ENCODE measurements around the gene HUS1. TPM values are rescaled to one million over a fixed set of nuclear protein-coding genes. Genes with fewer than 3 reads are reported as not detected.

The HUS1 gene
- total and polyA plus RNA-seq, 8 donors: 22.8 to 38.7 (median 29.1) TPM

GRCh38 chr7:47937711-47938573 lies 41.5 kb downstream of the HUS1 start:
- intact Hi-C loops (cut with DNase I): no loop called here
- Histone ChIP-seq H3K36me3 (no peaks in the 10 kb centered on the region), H3K9me3 (no peaks in the 10 kb centered on the region), H3K4me1 (peaks cover 15 to 30% of the 10 kb centered on the region in 2 donors), H3K4me3 (no peak overlapping the region), H3K27me3 (no peaks in the 10 kb centered on the region), H3K27ac (no peak overlapping the region)
- TF ChIP-seq CTCF (IDR thresholded peaks at IDR 0.05): no peak
- ATAC-seq (no peak), DNase-seq (no peak)

GRCh38 chr7:47937065-47937687 lies 42.2 kb downstream of the HUS1 start:
- no peak for TF ChIP-seq CTCF (IDR thresholded peaks at IDR 0.05)
- intact Hi-C loops (cut with DNase I): no loop called here
- Histone ChIP-seq H3K4me1 (peaks cover 15 to 24% of the 10 kb centered on the region in 2 donors), H3K36me3 (no peaks in the 10 kb centered on the region), H3K27me3 (no peaks in the 10 kb centered on the region), H3K4me3 (no peak overlapping the region), H3K27ac (no peak overlapping the region), H3K9me3 (no peaks in the 10 kb centered on the region)
- DNase-seq: no peak
- no peak for ATAC-seq

GRCh38 chr7:47936323-47936722 lies 43.1 kb downstream of the HUS1 start:
- intact Hi-C loops (cut with DNase I): no loop called here
- TF ChIP-seq CTCF (IDR thresholded peaks at IDR 0.05): no peak
- DNase-seq: no peak
- Histone ChIP-seq H3K27me3 (no peaks in the 10 kb centered on the region), H3K36me3 (no peaks in the 10 kb centered on the region), H3K4me3 (no peak overlapping the region), H3K4me1 (peaks cover 7 to 16% of the 10 kb centered on the region in 2 donors), H3K27ac (no peak overlapping the region), H3K9me3 (no peaks in the 10 kb centered on the region)
- ATAC-seq: no peak

GRCh38 chr7:47935336-47935735 lies 44.1 kb downstream of the HUS1 start:
- Histone ChIP-seq H3K27me3 (no peaks in the 10 kb centered on the region), H3K27ac (no peak overlapping the region), H3K36me3 (no peaks in the 10 kb centered on the region), H3K9me3 (no peaks in the 10 kb centered on the region), H3K4me1 (peaks cover 0 to 6% of the 10 kb centered on the region in 2 donors), H3K4me3 (no peak overlapping the region)
- DNase-seq (no peak), ATAC-seq (no peak)
- intact Hi-C loops (cut with DNase I): no loop called here
- no peak for TF ChIP-seq CTCF (IDR thresholded peaks at IDR 0.05)

- H3K4me3 ChIP-seq: no peak overlapping the region
- intact Hi-C loops (cut with DNase I): no loop called here
- no peaks in the 10 kb centered on the region for H3K27me3 ChIP-seq
- H3K4me1 ChIP-seq: peaks cover 0 to under 1% of the 10 kb centered on the region in 2 donors
- ATAC-seq (no peak), DNase-seq (no peak)
- H3K9me3 ChIP-seq: no peaks in the 10 kb centered on the region
- no peak overlapping the region for H3K27ac ChIP-seq
- no peak for TF ChIP-seq CTCF (IDR thresholded peaks at IDR 0.05)
- H3K36me3 ChIP-seq: no peaks in the 10 kb centered on the region
Observed at GRCh38 chr7:47934831-47935230, 44.6 kb downstream of the HUS1 start.
